Measurements from ENCODE around the gene SMG1.

DNA sequence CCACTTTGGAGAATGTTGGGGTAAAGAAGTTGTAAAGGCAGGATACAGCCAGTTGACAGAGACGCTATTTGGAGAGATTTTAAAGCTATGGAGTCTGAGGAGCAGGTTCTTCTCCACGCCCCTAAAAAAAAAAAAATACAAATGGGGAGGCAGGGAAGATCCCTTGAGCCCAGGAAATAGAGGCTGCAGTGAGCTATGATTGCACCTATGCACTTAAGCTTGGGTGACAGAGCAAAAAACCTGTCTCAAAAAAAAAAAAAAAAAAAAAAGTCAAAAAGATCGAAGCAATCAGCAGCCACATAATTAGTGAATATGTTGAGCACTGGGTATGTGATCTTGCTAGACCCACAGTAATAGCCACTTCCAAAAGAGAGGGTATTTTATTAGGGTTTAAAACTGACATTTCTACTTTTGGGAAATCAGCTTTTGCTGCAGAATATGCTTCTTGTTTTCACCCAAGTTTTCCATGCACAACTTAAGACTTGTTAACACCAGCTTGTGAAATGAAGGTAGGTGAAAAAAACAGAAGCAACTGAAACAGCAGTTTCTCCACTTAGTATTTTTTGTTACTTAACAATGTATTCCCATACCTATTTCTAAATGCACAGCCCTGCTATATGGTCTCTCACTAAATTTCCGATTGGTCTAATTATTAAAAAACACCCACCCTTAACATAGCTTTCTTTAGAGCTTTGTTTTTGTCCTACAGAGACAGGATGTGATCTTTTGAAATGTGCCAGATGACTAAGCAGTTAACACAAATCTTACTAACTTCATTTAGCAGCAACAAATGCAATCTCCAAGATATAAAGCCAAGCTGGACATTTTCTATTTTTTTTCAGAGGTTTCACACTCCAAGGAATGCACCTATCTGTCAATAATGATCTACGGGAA is 122.4 kb downstream of the SMG1 start:
- TF ChIP-seq, protein P1, sequence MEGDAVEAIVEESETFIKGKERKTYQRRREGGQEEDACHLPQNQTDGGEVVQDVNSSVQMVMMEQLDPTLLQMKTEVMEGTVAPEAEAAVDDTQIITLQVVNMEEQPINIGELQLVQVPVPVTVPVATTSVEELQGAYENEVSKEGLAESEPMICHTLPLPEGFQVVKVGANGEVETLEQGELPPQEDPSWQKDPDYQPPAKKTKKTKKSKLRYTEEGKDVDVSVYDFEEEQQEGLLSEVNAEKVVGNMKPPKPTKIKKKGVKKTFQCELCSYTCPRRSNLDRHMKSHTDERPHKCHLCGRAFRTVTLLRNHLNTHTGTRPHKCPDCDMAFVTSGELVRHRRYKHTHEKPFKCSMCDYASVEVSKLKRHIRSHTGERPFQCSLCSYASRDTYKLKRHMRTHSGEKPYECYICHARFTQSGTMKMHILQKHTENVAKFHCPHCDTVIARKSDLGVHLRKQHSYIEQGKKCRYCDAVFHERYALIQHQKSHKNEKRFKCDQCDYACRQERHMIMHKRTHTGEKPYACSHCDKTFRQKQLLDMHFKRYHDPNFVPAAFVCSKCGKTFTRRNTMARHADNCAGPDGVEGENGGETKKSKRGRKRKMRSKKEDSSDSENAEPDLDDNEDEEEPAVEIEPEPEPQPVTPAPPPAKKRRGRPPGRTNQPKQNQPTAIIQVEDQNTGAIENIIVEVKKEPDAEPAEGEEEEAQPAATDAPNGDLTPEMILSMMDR (conservative IDR thresholded peaks at IDR 0.05), result no peak
- no peak for TF ChIP-seq EZH2 (IDR thresholded peaks at IDR 0.05; ENCODE audit: low read depth)

All from PC-9 (cell line).